Activated naive CD4-positive, alpha-beta T cell treated with anti-CD3 and anti-CD28 coated beads for 36 hours (primary cell): Measurements from ENCODE around the gene GEMIN5. TPM values are rescaled to one million over a fixed set of nuclear protein-coding genes. Genes with fewer than 3 reads are reported as not detected.

Experiments
- CTCF ChIA-PET: fragments of 350-600 bp; sonication (Branson Sonifier 250); formaldehyde crosslinking; loops from one replicate; lab custom pipeline; 2021; ENCODE audit warnings: antibody characterized with exemption; lab: Charles Lee
- DNase-seq: peaks from one replicate; pipeline ENCODE4 v3.0.0-alpha.2; 2020
- H3K27ac Mint-ChIP-seq: one replicate; pipeline ENCODE4 v1.8.0; 2021; ENCODE audit warnings: mild to moderate bottlenecking, mixed read lengths
- H3K27me3 Mint-ChIP-seq: one replicate; pipeline ENCODE4 v1.8.0; 2021; ENCODE audit warnings: low read depth, mixed read lengths
- H3K36me3 Mint-ChIP-seq: one replicate; pipeline ENCODE4 v1.8.0; 2021; ENCODE audit warnings: low read depth, mixed read lengths
- H3K4me1 Mint-ChIP-seq: one replicate; pipeline ENCODE4 v1.8.0; 2021; ENCODE audit warnings: low read depth, mixed read lengths
- H3K4me3 Mint-ChIP-seq: one replicate; pipeline ENCODE4 v1.8.0; 2021; ENCODE audit warnings: mild to moderate bottlenecking, moderate library complexity, mixed read lengths
- H3K9me3 Mint-ChIP-seq: one replicate; pipeline ENCODE4 v1.8.0; 2021; ENCODE audit warnings: mixed read lengths
- intact Hi-C: fragments of 100-400 bp; cut with micrococcal nuclease; formaldehyde crosslinking; loops from one replicate; pipeline ENCODE4 v1.15.1; 2023
- total RNA-seq, 2 experiments: library from RNA; stranded (reverse); gene quantifications; one replicate each; pipeline ENCODE4 v1.2.3, GENCODE V29; 2021

GEMIN5 gene
- total RNA-seq, 2 experiments from 2014 or later: 20.1 to 23.3 TPM

GRCh38 chr5:154967421-154968024 is 29.5 kb upstream of the GEMIN5 start:
- intact Hi-C loops: no loop called here

GRCh38 chr5:154966874-154967273 is 28.9 kb upstream of the GEMIN5 start:
- H3K4me3 Mint-ChIP-seq: no peak overlapping the region
- no peaks in the 10 kb centered on the region for H3K4me1 Mint-ChIP-seq
- no peak overlapping the region for H3K27ac Mint-ChIP-seq
- intact Hi-C loops: no loop called here
- H3K36me3 Mint-ChIP-seq: peaks cover 19% of the 10 kb centered on the region
- DNase-seq: no peak
- CTCF ChIA-PET: no interaction called here
- H3K27me3 Mint-ChIP-seq: no peaks in the 10 kb centered on the region
- no peaks in the 10 kb centered on the region for H3K9me3 Mint-ChIP-seq

More at GRCh38 chr5:154967421-154968024, 29.5 kb upstream of the GEMIN5 start:
- Mint-ChIP-seq H3K36me3 (peaks cover 18% of the 10 kb centered on the region), H3K4me1 (no peaks in the 10 kb centered on the region), H3K27me3 (no peaks in the 10 kb centered on the region), H3K27ac (no peak overlapping the region), H3K4me3 (no peak overlapping the region), H3K9me3 (no peaks in the 10 kb centered on the region)
- DNase-seq: no peak
- CTCF ChIA-PET: no interaction called here

- Mint-ChIP-seq H3K4me3 (no peak overlapping the region), H3K36me3 (peaks cover 19% of the 10 kb centered on the region), H3K9me3 (no peaks in the 10 kb centered on the region), H3K27me3 (no peaks in the 10 kb centered on the region), H3K27ac (no peak overlapping the region), H3K4me1 (no peaks in the 10 kb centered on the region)
- intact Hi-C loops: no loop called here
- CTCF ChIA-PET: interaction anchor here (1.0 kb wide), 1 partner anchor 38 kb away, joined by 4 read pairs; no protein-coding TSS in a partner anchor
- DNase-seq: no peak
Measured at GRCh38 chr5:154966081-154966841, 28.2 kb upstream of the GEMIN5 start.

- intact Hi-C loops: no loop called here
- Mint-ChIP-seq H3K27ac (no peak overlapping the region), H3K27me3 (no peaks in the 10 kb centered on the region)
Measured at GRCh38 chr5:154962494-154962893, 24.5 kb upstream of the GEMIN5 start.

GRCh38 chr5:154956712-154957111 is 18.7 kb upstream of the GEMIN5 start:
- Mint-ChIP-seq H3K4me3 (no peak overlapping the region), H3K27ac (no peak overlapping the region), H3K9me3 (no peaks in the 10 kb centered on the region), H3K4me1 (peaks cover 8% of the 10 kb centered on the region), H3K27me3 (no peaks in the 10 kb centered on the region), H3K36me3 (peaks cover 20% of the 10 kb centered on the region)
- intact Hi-C loops: no loop called here
- CTCF ChIA-PET: no interaction called here
- no peak for DNase-seq

More at GRCh38 chr5:154962494-154962893, 24.5 kb upstream of the GEMIN5 start:
- Mint-ChIP-seq H3K4me3 (no peak overlapping the region), H3K36me3 (peaks cover 26% of the 10 kb centered on the region), H3K4me1 (no peaks in the 10 kb centered on the region), H3K9me3 (no peaks in the 10 kb centered on the region)
- DNase-seq: no peak
- CTCF ChIA-PET: no interaction called here

- H3K27ac Mint-ChIP-seq: no peak overlapping the region
- H3K9me3 Mint-ChIP-seq: no peaks in the 10 kb centered on the region
- no peak overlapping the region for H3K4me3 Mint-ChIP-seq
- CTCF ChIA-PET: no interaction called here
- no peaks in the 10 kb centered on the region for H3K27me3 Mint-ChIP-seq
- H3K36me3 Mint-ChIP-seq: peaks cover 3% of the 10 kb centered on the region
- intact Hi-C loops: loop anchor here (10.0 kb wide), 1 partner anchor 465 kb away; no protein-coding TSS in a partner anchor
- no peak for DNase-seq
- peaks cover 22% of the 10 kb centered on the region for H3K4me1 Mint-ChIP-seq
Measured at GRCh38 chr5:154949781-154950180, 11.8 kb upstream of the GEMIN5 start.

GRCh38 chr5:154948313-154948712 is 10.3 kb upstream of the GEMIN5 start:
- Mint-ChIP-seq H3K4me1 (peaks cover 24% of the 10 kb centered on the region), H3K9me3 (no peaks in the 10 kb centered on the region), H3K36me3 (peaks cover 3% of the 10 kb centered on the region), H3K4me3 (no peak overlapping the region), H3K27me3 (no peaks in the 10 kb centered on the region), H3K27ac (no peak overlapping the region)
- CTCF ChIA-PET: no interaction called here
- no peak for DNase-seq
- intact Hi-C loops: loop anchor here (10.0 kb wide), 1 partner anchor 464 kb away; no protein-coding TSS in a partner anchor

GRCh38 chr5:154947778-154948177 is 9.8 kb upstream of the GEMIN5 start:
- no peak for DNase-seq
- H3K4me1 Mint-ChIP-seq: peaks cover 28% of the 10 kb centered on the region
- intact Hi-C loops: loop anchor here (10.0 kb wide), 1 partner anchor 463 kb away; no protein-coding TSS in a partner anchor
- H3K27ac Mint-ChIP-seq: no peak overlapping the region
- H3K4me3 Mint-ChIP-seq: no peak overlapping the region
- peaks cover 3% of the 10 kb centered on the region for H3K36me3 Mint-ChIP-seq
- H3K9me3 Mint-ChIP-seq: no peaks in the 10 kb centered on the region
- CTCF ChIA-PET: no interaction called here
- no peaks in the 10 kb centered on the region for H3K27me3 Mint-ChIP-seq

- no peaks in the 10 kb centered on the region for H3K27me3 Mint-ChIP-seq
- CTCF ChIA-PET: interaction anchor here (0.7 to 1.7 kb wide), 5 partner anchors 8 to 82 kb away, joined by 3 to 5 read pairs (median 3); partner anchors contain the start of gene GEMIN5
- intact Hi-C loops: loop anchor here (1.0 to 10.0 kb wide), 3 partner anchors 59 to 461 kb away; no protein-coding TSS in a partner anchor
- no peak overlapping the region for H3K4me3 Mint-ChIP-seq
- peaks cover 35% of the 10 kb centered on the region for H3K4me1 Mint-ChIP-seq
- peaks cover 4% of the 10 kb centered on the region for H3K36me3 Mint-ChIP-seq
- H3K27ac Mint-ChIP-seq: no peak overlapping the region
- H3K9me3 Mint-ChIP-seq: no peaks in the 10 kb centered on the region
- no peak for DNase-seq
Measured at GRCh38 chr5:154945695-154946301, 7.8 kb upstream of the GEMIN5 start.

- Mint-ChIP-seq H3K9me3 (no peaks in the 10 kb centered on the region), H3K4me3 (no peak overlapping the region), H3K27ac (no peak overlapping the region), H3K27me3 (no peaks in the 10 kb centered on the region), H3K4me1 (peaks cover 33% of the 10 kb centered on the region), H3K36me3 (peaks cover 4% of the 10 kb centered on the region)
- no peak for DNase-seq
- intact Hi-C loops: loop anchor here (1.0 to 10.0 kb wide), 3 partner anchors 60 to 460 kb away; no protein-coding TSS in a partner anchor
- CTCF ChIA-PET: interaction anchor here (1.1 to 1.3 kb wide), 2 partner anchors 8 to 60 kb away, joined by 3 to 5 read pairs; no protein-coding TSS in a partner anchor
Measured at GRCh38 chr5:154944716-154945115, 6.7 kb upstream of the GEMIN5 start.

GRCh38 chr5:154943527-154943926 is 5.5 kb upstream of the GEMIN5 start:
- CTCF ChIA-PET: interaction anchor here (0.6 to 1.3 kb wide), 2 partner anchors 61 to 100 kb away, joined by 3 to 5 read pairs; no protein-coding TSS in a partner anchor
- peaks cover 4% of the 10 kb centered on the region for H3K36me3 Mint-ChIP-seq
- H3K4me1 Mint-ChIP-seq: peaks cover 29% of the 10 kb centered on the region
- H3K9me3 Mint-ChIP-seq: no peaks in the 10 kb centered on the region
- no peak overlapping the region for H3K27ac Mint-ChIP-seq
- intact Hi-C loops: loop anchor here (10.0 kb wide), 1 partner anchor 459 kb away; no protein-coding TSS in a partner anchor
- no peak overlapping the region for H3K4me3 Mint-ChIP-seq
- DNase-seq: no peak
- no peaks in the 10 kb centered on the region for H3K27me3 Mint-ChIP-seq
